ENCODE results near the gene KIF1A. TPM values are rescaled to one million over a fixed set of nuclear protein-coding genes. Genes with fewer than 3 reads are reported as not detected.
A peak's percentile ranks its signal among the peaks of the same experiment; 100 is the strongest.
"Not testable (repeated sequence)": the region's sequence is repeated elsewhere in the genome, so short reads cannot be mapped to it uniquely, and the experiment has no call there.

KIF1A gene
- total and polyA plus RNA-seq, 3 experiments from 2014 or later, result 1.6 to 1.8 TPM; not detected in 1

DNA sequence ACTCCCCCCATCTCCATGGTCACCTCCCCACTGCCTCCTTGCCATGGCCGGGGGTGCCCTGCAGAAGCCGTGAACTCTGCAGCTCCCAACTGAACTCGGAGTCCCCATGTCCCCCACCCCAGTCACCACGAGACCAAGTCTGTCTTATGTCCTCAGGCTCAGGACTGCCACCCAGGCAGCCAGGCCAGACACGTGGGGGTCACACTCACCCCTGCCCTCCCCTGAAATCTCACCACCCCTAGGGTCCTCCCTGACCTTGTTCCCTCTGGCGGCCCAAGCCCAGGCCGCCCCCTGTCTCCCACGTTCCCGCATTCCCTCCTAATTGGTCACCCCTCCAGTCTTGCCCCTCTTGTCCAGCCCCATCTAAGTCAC lies 117.4 kb downstream of the KIF1A start:
- DNase-seq, result no peak
- Histone ChIP-seq H3K27ac (ENCODE audit: low read depth, low read length) (no peak overlapping the region), H3K4me1 (ENCODE audit: insufficient read depth, low read length) (peaks cover 13% of the 10 kb centered on the region), H3K4me3 (ENCODE audit: low read length) (no peak overlapping the region), H3K9me3 (ENCODE audit: low read length) (no peaks in the 10 kb centered on the region), H3K36me3 (ENCODE audit: insufficient read depth, low read length) (no peaks in the 10 kb centered on the region), H3K27me3 (ENCODE audit: insufficient read depth, low read length, poor library complexity, severe bottlenecking) (no peaks in the 10 kb centered on the region)
- H3K36me3 Mint-ChIP-seq, result no peaks in the 10 kb centered on the region
- H3K4me3 Mint-ChIP-seq, result no peak overlapping the region
- H3K27me3 Mint-ChIP-seq, result peaks cover 8 to 21% of the 10 kb centered on the region in 2 donors
- ChIA-PET POLR2A (no interaction called here), CTCF (interaction anchor here (1.1 kb wide), 1 partner anchor 142 kb away, joined by 3 read pairs; no protein-coding TSS in a partner anchor)
- no peaks in the 10 kb centered on the region for H3K9me3 Mint-ChIP-seq
- no peak overlapping the region for H3K27ac Mint-ChIP-seq
- H3K4me1 Mint-ChIP-seq, result peaks cover 11 to 13% (median 13%) of the 10 kb centered on the region in 3 donors

DNA sequence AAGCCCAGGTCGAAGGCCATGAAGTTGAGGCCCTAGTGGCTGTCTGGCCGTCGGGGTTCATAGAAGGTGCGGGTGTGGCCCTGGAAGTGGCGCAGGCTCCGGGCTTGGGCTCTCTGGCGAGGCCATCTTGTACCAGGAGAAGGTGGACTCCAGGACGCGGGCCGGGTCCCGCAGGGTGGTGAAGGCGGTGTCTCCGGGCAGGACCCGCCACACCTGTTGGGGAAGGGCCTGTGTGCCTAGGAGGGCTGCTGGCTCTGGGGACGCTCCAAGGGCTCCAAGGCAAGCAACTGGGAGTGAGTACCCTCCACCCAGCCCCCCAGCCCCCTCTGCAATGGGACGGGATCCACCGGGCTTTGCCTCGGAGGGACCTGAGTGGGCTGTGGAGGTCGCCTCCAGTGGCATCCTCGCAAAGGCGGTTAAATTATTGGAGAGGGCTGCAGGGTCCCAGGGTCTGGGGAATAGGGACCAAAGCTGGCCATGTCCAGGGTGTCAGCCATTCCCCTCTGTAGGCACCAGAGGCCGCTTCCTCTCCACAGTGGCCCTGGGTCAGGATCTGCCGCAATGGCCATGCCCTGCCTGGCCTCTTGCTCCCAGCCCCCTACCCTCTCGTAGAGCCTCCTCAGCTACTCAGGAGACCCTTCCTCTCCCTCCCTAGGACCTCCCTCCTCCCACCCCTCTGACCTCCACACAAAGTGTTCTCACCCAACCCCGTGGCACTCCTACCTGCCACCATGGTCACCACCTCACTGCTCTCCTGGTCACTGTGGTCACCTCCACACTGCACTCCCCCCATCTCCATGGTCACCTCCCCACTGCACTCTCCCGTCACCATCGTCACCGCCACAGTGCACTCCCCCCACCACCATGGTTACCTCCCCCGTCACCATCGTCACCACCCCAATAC lies 118.0 kb downstream of the KIF1A start:
- Mint-ChIP-seq H3K4me1 (peaks cover 11 to 13% (median 13%) of the 10 kb centered on the region in 3 donors), H3K27me3 (peaks cover 8 to 21% of the 10 kb centered on the region in 2 donors), H3K4me3 (no peak overlapping the region), H3K9me3 (no peaks in the 10 kb centered on the region), H3K27ac (no peak overlapping the region), H3K36me3 (no peaks in the 10 kb centered on the region)
- H3K4me3 ChIP-seq (ENCODE audit: low read length), result no peak overlapping the region
- no peaks in the 10 kb centered on the region for H3K9me3 ChIP-seq (ENCODE audit: low read length)
- no peaks in the 10 kb centered on the region for H3K36me3 ChIP-seq (ENCODE audit: insufficient read depth, low read length)
- ChIA-PET POLR2A (no interaction called here), CTCF (no interaction called here)
- peaks cover 13% of the 10 kb centered on the region for H3K4me1 ChIP-seq (ENCODE audit: insufficient read depth, low read length)
- DNase-seq, result peak in 1 of 5 donors; percentile 43
- no peak overlapping the region for H3K27ac ChIP-seq (ENCODE audit: low read depth, low read length)
- H3K27me3 ChIP-seq (ENCODE audit: insufficient read depth, low read length, poor library complexity, severe bottlenecking), result no peaks in the 10 kb centered on the region

DNA sequence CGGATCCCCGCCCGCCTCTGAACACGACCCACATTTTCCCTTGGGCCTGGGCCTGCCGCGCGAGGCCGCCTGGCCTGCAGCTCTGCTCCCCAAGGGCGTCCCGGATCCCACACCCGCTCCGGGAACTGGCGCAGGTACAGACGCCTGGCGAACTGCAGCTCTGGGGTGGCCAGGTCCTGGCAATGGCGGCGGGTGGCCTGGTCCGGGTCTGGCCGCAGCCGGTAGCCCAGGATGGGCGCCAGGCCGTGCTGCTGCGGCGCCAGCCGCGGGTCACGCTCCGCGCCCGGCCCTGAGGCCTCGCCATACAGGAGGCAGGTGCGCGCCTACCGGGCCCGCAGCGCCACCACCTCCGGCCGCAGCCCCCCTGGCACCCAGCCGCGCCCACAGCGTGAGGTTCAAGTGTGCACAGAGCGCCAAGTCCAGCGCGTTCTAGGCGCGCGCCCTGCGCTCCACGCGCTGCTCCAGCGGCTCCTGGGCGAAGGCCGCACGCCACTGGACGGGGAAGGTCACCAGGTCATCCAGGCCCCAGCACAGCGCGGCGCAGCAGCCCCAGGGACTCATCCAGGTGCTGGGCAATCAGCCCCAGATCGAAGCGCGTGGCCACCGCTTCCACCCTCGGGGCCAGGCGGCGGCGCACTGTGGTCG lies 118.8 kb downstream of the KIF1A start:
- Histone ChIP-seq H3K27ac (ENCODE audit: low read depth, low read length) (no peak overlapping the region), H3K9me3 (ENCODE audit: low read length) (no peaks in the 10 kb centered on the region), H3K36me3 (ENCODE audit: insufficient read depth, low read length) (no peaks in the 10 kb centered on the region), H3K27me3 (ENCODE audit: insufficient read depth, low read length, poor library complexity, severe bottlenecking) (no peaks in the 10 kb centered on the region), H3K4me3 (ENCODE audit: low read length) (no peak overlapping the region), H3K4me1 (ENCODE audit: insufficient read depth, low read length) (peaks cover 13% of the 10 kb centered on the region)
- Mint-ChIP-seq H3K27ac (no peak overlapping the region), H3K27me3 (peaks cover 8 to 17% of the 10 kb centered on the region in 2 donors), H3K9me3 (no peaks in the 10 kb centered on the region), H3K36me3 (no peaks in the 10 kb centered on the region), H3K4me3 (no peak overlapping the region), H3K4me1 (peaks cover 11 to 13% (median 13%) of the 10 kb centered on the region in 3 donors)
- DNase-seq, result no peak
- ChIA-PET CTCF (no interaction called here), POLR2A (no interaction called here)

DNA sequence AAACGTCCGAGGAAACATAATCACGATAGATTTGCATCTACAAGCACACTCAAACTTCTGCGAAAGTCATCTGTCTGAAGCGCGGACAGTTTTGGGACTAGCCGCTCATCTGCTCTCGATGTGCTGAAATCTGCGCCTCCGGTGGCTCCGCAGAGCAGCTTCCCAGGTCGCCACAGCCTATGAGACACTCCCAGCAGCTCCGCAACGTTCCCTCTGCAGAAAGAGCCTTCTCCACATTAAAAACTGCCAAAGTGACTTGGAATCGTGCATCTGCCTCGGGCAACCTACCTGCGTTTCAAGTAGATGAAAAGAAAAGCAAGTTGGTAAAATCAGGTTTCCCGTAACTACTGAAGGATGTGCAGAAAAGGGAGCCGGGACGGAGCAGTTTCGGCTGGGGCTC lies 119.4 kb downstream of the KIF1A start:
- POLR2A ChIA-PET; H3K9me3 Mint-ChIP-seq; H3K9me3 ChIP-seq (ENCODE audit: low read length); DNase-seq; H3K4me3 Mint-ChIP-seq; H3K27ac Mint-ChIP-seq; H3K36me3 Mint-ChIP-seq; CTCF ChIA-PET; H3K4me3 ChIP-seq (ENCODE audit: low read length); H3K27me3 ChIP-seq (ENCODE audit: insufficient read depth, low read length, poor library complexity, severe bottlenecking); H3K36me3 ChIP-seq (ENCODE audit: insufficient read depth, low read length); H3K27ac ChIP-seq (ENCODE audit: low read depth, low read length): not testable (repeated sequence)
- Mint-ChIP-seq H3K4me1 (peaks cover 10 to 12% (median 12%) of the 10 kb centered on the region in 3 donors), H3K27me3 (peaks cover 8 to 15% of the 10 kb centered on the region in 2 donors)
- peaks cover 13% of the 10 kb centered on the region for H3K4me1 ChIP-seq (ENCODE audit: insufficient read depth, low read length)

DNA sequence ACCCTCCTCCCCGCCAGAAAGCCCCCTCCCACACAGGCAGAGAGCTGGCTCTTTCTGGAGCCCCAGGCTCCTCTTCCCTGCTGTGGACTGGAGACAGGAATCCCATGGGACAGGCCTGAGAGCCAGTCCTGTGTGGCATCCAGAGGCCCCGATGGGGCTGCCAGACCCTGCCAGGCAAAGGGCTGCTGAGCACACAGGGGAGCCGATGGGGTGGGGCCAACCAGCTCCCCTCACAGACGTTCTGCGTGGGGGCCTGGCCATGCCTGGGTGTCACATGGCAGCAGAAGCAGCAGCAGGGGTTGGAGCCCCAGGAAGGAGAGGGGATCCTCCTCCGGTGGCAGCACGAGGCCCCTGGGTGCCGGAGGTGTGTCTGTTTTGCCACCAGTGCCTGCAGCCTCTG lies 120.2 kb downstream of the KIF1A start:
- H3K27ac Mint-ChIP-seq; POLR2A ChIA-PET; H3K4me3 Mint-ChIP-seq; H3K27ac ChIP-seq (ENCODE audit: low read depth, low read length); H3K4me3 ChIP-seq (ENCODE audit: low read length); H3K4me1 Mint-ChIP-seq; H3K9me3 ChIP-seq (ENCODE audit: low read length); DNase-seq; H3K36me3 ChIP-seq (ENCODE audit: insufficient read depth, low read length); H3K9me3 Mint-ChIP-seq; H3K27me3 ChIP-seq (ENCODE audit: insufficient read depth, low read length, poor library complexity, severe bottlenecking); H3K36me3 Mint-ChIP-seq; H3K27me3 Mint-ChIP-seq; CTCF ChIA-PET; H3K4me1 ChIP-seq (ENCODE audit: insufficient read depth, low read length): not testable (repeated sequence)

DNA sequence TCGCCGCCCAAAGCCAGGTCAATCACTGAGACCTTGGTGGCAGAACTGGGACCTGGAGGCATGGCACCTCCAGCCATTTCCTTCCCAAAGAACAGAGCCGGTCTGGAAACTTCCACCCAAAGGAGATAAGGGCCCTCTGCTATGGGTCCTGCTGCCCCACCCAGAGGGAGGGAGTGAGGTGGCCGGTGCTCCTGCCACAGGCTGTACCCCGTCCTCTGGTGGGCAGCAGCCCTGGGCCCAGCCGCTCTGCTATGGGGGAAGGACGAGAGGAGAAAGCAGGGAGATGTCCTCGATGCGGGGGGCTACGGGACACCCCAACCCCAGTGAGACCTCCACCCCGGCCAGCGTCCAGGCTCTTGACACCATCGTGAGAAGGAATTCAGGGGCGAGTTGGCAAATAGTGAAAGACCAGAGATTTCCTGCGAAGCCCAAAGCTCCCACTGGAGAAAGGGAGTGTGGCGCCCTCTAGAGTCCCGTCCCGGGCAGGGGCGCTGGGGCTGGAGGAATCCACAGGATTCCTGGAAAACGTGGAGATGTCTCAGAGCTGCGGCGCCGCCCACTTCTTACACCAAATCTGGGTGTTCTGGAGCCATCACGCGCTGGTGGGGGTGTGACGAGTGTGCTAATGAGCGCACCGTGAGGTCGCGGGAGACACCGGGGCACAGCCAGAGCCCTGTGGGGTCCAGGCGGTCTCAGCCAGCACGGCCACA lies 121.0 kb downstream of the KIF1A start:
- H3K27me3 ChIP-seq (ENCODE audit: insufficient read depth, low read length, poor library complexity, severe bottlenecking); H3K27ac Mint-ChIP-seq; H3K36me3 ChIP-seq (ENCODE audit: insufficient read depth, low read length); H3K4me3 ChIP-seq (ENCODE audit: low read length); H3K36me3 Mint-ChIP-seq; H3K27me3 Mint-ChIP-seq; H3K27ac ChIP-seq (ENCODE audit: low read depth, low read length); DNase-seq; H3K4me3 Mint-ChIP-seq; CTCF ChIA-PET; H3K9me3 Mint-ChIP-seq; POLR2A ChIA-PET; H3K9me3 ChIP-seq (ENCODE audit: low read length); H3K4me1 Mint-ChIP-seq; H3K4me1 ChIP-seq (ENCODE audit: insufficient read depth, low read length): not testable (repeated sequence)

DNA sequence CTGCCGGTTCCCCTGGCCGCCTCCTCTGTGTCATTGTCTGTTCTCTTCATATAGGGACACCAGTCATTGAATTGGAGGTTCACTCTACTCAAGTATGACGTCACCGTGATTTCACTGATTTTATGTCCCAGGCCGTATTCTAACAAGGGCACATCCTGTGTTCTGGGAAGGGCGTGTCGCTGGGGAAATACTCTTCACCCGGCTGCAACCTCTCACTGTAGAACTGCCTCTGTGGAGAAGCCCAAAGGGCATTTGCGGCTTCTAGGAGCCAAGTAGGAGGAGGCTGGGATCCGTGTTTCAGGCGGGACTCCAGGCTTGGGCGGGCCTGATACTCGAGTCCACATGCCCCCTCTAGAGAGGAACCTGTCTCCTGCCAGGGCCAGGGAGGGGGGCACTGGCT lies 123.5 kb downstream of the KIF1A start:
- H3K27me3 Mint-ChIP-seq; H3K36me3 Mint-ChIP-seq; H3K27ac ChIP-seq (ENCODE audit: low read depth, low read length); CTCF ChIA-PET; H3K9me3 Mint-ChIP-seq; DNase-seq; H3K27me3 ChIP-seq (ENCODE audit: insufficient read depth, low read length, poor library complexity, severe bottlenecking); H3K36me3 ChIP-seq (ENCODE audit: insufficient read depth, low read length); POLR2A ChIA-PET; H3K9me3 ChIP-seq (ENCODE audit: low read length); H3K4me3 ChIP-seq (ENCODE audit: low read length); H3K4me1 Mint-ChIP-seq; H3K27ac Mint-ChIP-seq; H3K4me1 ChIP-seq (ENCODE audit: insufficient read depth, low read length); H3K4me3 Mint-ChIP-seq: not testable (repeated sequence)

DNA sequence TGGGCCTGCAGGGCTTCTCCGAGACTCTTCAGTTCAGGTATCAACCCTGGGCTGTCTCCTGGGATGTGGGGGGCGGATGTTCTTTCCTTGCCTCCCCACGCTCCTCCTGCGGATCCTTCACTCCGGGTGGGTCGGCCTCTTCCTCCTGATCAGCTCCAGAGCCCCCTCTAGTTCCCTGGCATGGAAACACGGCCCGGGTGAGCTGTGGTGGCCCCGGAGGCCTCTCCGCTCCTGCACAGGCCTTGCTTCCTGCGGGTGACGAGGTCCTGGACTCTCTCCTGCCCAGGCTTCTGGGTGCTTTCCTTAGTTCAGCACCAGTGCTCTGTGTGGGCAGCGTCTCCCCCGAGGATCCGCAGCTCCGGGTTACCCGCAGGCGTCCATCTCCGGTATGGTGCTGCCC lies 124.4 kb downstream of the KIF1A start:
- DNase-seq; H3K27me3 Mint-ChIP-seq; POLR2A ChIA-PET; H3K27me3 ChIP-seq (ENCODE audit: insufficient read depth, low read length, poor library complexity, severe bottlenecking); H3K27ac Mint-ChIP-seq; H3K36me3 ChIP-seq (ENCODE audit: insufficient read depth, low read length); H3K4me3 ChIP-seq (ENCODE audit: low read length); H3K36me3 Mint-ChIP-seq; H3K4me1 ChIP-seq (ENCODE audit: insufficient read depth, low read length); H3K27ac ChIP-seq (ENCODE audit: low read depth, low read length); H3K9me3 Mint-ChIP-seq; H3K9me3 ChIP-seq (ENCODE audit: low read length); H3K4me3 Mint-ChIP-seq; CTCF ChIA-PET; H3K4me1 Mint-ChIP-seq: not testable (repeated sequence)
